ENCODE data around the gene NR4A3.

The NR4A3 gene

GRCh38 chr9:99814359-99814758 is 7.3 kb upstream of the NR4A3 start:
- no peak for DNase-seq (ENCODE audit: low read depth)

- no peak for DNase-seq (ENCODE audit: low read depth)
Observed at GRCh38 chr9:99816392-99816791, 5.3 kb upstream of the NR4A3 start.

DNA sequence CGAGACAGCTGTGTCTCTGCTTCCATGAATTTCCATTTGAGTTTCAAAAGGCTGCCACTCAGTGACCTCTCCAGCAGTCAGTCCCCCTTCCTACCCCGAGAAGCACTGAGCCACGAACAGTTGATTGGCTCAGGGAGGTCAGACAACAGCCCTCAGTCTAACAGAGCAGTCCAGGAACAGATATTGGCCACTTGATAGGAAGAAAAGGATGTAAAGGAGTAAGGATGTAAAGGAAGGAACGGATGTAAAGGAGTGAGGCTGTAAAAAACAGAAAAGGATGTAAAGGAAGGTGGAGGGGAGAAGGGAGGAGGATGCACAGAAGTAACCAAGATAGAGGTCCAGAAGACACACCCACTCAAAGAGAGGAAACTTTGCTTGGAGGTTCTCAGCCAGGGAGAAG is 3.2 kb upstream of the NR4A3 start:
- no peak for DNase-seq (ENCODE audit: low read depth)

GRCh38 chr9:99819123-99819855 is 2.4 kb upstream of the NR4A3 start:
- peak; percentile 88 for DNase-seq (ENCODE audit: low read depth)

DNA sequence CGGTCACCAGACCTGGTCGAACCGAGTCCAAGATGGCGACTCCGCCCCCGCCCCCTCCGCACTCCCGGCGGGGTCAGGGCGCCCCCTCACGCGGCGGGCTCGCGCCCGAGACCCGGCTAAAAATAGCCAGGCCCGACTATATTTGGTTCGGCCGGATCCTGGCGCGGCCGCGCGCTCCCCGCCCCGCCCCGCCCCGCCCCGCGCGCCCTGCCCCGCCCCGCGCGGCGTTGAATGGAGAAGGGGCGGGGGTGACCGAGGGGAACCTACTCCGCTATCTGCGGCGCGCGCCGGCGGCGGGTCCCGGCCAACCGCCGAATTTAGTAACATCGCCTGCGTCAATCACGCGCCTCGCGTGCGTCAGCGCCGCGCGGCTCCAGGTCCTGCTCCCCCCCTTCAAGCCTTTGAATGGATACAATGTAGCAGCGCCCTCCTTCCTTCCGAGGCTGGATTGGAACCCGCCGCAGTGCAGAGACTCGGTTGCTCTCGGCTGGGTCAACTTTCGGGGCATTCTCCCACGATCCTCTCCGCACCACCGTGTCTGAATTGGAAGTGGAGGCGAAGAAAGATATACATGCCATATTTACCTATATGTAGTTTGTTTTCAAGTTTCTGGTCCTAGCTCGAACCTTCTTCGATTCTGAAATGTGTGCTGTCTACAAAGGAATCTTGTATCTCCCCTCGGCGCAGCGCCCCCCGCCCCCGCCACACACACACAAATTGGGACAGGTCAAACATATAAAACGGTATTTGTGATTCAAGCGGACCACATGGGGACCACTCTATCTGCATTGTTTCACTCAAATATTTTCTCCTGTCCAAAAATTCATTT is 1.6 kb upstream of the NR4A3 start:
- DNase-seq (ENCODE audit: low read depth), result peak; percentile 85

GRCh38 chr9:99820685-99821395 is 845 bp upstream of the NR4A3 start:
- DNase-seq (ENCODE audit: low read depth), result peak; percentile 23

GRCh38 chr9:99822109-99822805 is 572 bp downstream of the NR4A3 start:
- DNase-seq (ENCODE audit: low read depth), result peak; percentile 30

DNA sequence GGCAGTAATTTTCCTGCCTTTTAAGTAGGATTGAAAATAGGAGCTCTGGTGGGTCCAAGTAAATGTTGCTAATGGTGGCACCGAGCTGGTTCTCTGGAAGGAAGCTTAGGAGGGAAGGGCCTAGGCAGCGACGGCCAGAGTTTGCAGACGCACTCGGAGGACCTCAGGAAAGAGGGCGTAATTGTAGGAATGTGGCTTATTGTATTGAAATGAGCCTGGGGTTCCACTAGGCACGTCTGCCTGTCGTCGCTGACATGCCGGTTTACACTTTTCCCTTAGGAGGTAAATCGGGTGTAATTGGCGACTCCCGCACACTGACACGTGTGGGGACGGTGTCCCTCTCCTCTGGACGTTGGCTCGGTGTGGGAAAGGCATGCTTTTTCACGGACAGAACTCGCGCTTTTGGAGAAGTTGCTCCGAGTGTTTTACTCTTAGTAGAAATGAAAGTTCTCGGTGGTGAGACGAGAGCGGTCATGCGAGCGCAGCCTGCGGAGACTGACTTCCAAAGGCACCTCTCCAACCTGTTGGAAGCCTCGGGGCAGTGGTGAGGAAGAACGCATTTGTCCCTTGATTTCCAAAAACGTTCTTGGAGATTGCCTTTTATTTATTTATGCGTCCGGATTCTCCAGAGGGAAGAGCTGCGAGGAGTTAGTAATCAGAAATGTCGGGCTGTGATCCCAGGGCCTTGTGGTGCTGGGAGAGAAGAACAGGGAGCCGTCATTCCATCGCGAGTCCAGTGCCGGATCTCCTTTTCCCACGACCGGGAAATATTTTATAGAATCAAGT is 1.3 kb downstream of the NR4A3 start:
- no peak for DNase-seq (ENCODE audit: low read depth)

DNA sequence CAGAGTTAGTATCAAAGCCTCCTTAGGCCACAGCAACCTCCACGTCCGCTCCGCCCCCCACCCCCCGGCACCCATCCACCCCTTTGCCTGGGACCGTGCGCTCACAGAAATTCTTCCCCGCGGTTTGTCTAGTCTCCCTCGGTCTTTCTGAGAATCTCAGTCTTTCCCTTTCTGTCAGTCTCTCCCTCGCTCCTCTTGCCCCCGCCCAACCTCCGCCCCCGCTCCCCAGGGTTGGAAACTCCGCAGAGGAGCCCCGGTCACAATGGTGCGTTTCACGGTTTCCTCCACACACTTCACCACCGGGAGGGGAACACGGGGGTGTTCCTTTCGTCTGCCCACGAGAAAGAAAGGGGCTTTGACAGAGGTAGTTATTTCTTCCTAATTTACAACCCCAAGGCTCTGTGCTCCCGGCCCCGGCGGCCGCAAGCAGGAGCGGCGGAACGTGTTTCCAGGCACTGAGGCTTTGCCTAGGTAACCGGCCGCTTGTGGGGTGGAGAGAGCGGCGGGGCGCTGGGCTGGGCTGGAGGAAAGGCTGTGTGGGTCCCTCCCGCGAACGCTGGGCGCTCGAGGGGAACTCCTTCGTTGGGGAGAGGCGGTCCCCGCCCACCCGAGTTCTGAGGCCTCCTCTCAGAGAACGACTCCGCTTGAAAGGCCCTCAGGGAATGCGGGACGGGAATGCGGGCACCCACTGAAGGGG is 2.1 kb downstream of the NR4A3 start:
- peak; percentile 70 for DNase-seq (ENCODE audit: low read depth)

DNA sequence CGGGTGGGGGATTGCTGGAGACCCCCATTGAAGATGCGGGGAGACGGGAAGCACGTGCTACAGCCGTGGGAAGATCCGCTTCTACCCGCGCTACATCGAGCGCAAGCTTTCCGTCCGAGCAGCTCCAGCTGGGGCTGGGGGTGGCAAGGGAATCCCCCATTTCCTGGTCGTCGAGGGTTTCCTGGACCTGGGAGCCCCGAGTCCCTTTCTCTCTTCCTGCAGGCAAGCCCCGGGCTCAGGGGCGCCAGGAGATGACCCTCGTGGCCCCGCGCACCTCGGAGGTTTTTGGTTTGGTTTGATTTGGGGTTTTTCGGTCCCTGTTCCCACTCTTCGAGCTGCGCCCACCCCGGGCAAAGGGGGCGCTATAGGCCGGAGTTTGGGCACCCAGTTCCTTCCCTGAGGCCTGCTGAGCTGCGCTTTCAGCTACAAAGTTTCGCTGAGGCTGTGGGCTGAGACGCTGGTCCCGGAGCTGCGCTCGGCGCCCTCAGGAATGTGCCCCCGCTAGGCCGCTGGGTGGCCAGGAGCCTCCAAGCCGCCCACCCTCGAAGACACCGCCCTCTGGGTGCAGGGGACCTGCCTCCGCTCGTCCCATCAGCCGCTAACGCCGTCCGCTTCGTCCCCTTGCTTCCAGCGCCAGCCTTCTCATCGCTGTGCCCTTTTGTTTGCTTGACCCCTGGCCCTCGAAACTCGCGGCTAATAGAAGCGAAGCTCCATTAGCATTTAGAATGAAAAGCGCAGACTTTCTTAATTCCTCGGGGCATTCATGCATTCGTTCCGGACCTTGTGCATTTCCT is 2.9 kb downstream of the NR4A3 start:
- DNase-seq (ENCODE audit: low read depth), result peak; percentile 39

DNA sequence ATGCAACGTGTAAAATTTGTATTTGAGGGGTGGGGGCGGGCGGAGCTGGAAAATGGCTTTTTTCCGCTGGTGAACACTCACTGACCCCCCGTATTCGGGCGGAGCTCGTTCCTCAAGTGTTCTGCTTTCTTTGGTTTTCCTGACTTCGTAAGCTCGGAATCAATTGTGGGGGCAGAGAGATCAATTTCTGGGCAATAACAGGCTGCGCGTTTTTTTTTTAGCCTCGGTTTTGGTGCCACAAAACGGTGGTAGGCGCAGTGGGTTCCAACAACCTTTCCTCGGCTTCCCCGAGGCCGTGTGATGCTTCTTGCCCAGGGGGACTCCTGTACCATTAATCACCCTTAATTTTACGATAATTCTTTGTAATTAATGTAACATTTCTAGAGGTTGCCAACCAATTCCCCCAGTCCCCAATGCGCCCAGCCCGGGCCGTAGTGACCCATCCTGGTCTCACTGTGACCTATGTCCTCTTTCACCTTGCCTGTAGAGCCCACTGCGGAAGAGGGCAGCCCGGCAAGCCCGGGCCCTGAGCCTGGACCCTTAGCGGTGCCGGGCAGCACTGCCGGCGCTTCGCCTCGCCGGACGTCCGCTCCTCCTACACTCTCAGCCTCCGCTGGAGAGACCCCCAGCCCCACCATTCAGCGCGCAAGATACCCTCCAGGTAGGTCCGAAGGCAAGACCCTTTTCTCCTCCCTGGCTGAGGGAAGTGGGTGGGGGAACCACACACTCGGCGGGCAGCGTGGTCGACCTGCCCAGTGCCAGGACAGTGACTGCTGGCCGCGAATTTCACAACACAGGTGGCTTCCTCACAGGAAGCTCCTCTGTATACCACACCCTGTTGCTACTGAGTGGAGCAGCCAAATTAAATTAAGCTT is 3.7 kb downstream of the NR4A3 start:
- DNase-seq (ENCODE audit: low read depth), result no peak

GRCh38 chr9:99826579-99826978 is 4.9 kb downstream of the NR4A3 start:
- DNase-seq (ENCODE audit: low read depth), result no peak

DNA sequence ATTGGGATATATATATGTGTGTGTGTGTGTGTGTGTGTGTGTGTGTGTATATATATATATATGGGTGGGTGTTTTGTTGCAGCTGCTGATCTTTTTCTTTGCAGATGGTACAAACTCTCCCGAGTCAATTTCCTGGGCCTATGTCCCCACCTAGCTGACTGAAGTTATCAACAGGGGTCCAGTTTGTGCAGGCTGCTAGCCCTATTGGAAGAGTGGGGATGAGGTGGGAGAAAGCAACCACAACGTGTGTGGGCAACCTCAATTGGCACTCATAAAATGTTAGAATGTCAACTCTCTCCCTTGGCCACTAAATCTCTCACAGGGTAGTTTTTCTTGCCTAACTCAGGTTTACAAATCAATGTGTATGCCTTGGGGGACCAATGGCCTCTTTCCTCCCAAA is 5.6 kb downstream of the NR4A3 start:
- no peak for DNase-seq (ENCODE audit: low read depth)

DNA sequence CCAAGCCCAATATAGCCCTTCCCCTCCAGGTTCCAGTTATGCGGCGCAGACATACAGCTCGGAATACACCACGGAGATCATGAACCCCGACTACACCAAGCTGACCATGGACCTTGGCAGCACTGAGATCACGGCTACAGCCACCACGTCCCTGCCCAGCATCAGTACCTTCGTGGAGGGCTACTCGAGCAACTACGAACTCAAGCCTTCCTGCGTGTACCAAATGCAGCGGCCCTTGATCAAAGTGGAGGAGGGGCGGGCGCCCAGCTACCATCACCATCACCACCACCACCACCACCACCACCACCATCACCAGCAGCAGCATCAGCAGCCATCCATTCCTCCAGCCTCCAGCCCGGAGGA is 6.3 kb downstream of the NR4A3 start:
- no peak for DNase-seq (ENCODE audit: low read depth)

- no peak for DNase-seq (ENCODE audit: low read depth)
Observed at GRCh38 chr9:99828417-99829176, 6.9 kb downstream of the NR4A3 start.

DNA sequence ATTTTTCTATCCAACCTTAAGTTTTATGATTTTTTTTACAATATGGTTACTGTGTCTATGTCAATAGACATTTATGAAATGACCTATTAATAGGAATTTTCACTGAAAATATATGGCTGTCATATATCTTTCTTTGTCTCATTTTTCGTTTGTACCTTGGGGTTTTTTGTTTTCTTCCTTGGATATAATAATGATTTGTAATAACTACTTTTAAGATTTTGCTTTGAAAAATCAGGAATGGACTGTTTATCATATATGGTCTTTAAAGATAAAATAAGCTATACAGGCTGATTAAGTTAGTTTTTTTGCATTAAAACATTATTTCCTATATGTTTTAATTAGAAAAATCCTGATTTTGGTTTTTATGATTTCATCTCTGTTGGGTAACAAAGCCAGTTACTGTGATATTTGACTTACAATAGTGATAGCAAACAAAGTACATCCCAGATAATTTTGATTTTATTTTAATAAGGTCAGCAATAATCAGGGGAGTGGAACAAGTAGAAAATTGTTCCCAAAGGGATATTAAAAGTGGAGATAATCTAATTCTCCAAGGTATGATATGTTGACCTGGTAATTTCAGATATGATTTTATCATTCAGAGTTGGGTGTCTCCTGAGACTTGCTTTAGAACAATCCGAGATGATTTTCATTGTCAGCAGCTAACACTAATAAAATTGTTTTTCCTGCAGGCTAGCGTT is 10.3 kb downstream of the NR4A3 start:
- no peak for DNase-seq (ENCODE audit: low read depth)

GRCh38 chr9:99832558-99832864 is 10.8 kb downstream of the NR4A3 start:
- DNase-seq (ENCODE audit: low read depth), result no peak

DNA sequence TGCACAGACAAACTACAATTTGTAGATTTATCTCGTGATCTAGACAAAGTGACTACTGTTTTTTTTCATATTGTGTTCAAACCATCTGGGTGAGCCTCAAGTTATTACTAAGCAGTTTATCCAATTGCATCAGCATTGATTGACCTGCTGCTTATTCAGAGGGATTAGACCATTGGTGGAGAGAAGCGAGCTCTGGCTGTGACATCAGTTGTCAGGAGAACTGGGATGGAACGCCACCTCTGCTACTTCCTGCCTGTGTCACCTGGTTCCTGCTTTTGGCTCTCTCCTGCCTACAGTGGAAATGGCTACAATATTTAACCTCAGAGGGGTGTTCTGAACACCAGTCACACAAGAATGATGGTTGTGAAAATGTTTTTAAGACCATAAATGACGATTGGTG is 12.1 kb downstream of the NR4A3 start:
- no peak for DNase-seq (ENCODE audit: low read depth)
